Adrenal gland (tissue), 5 donors: Measurements from ENCODE around the gene SYT1.

Experiments used
- POLR2A ChIP-seq, 2 donors: fragments of 450-650 bp; IDR thresholded peaks; one replicate each; pipeline ENCODE4 v1.6.1; 2017; ENCODE audit warnings: antibody characterized with exemption in 2 of 2, mild to moderate bottlenecking in 2 of 2, moderate library complexity in 1 of 2
- TF ChIP-seq, protein P1 (sequence below), 6 experiments: fragments of 450-650 bp in 4 of 6; fragments of 200-600 bp in 2 of 6; sonication (generic) in 1 of 6; IDR thresholded peaks; 1 replicate in 5 of 6; 2 replicates in 1 of 6; pipeline versions ENCODE4 v1.5.1 to v1.8.0; 2016 to 2021; ENCODE audit warnings: antibody characterized with exemption in 6 of 6, mild to moderate bottlenecking in 2 of 6, moderate library complexity in 1 of 6
- donor health status: DM: no; HTN: no; CAD: no.

- TF ChIP-seq, protein P1, sequence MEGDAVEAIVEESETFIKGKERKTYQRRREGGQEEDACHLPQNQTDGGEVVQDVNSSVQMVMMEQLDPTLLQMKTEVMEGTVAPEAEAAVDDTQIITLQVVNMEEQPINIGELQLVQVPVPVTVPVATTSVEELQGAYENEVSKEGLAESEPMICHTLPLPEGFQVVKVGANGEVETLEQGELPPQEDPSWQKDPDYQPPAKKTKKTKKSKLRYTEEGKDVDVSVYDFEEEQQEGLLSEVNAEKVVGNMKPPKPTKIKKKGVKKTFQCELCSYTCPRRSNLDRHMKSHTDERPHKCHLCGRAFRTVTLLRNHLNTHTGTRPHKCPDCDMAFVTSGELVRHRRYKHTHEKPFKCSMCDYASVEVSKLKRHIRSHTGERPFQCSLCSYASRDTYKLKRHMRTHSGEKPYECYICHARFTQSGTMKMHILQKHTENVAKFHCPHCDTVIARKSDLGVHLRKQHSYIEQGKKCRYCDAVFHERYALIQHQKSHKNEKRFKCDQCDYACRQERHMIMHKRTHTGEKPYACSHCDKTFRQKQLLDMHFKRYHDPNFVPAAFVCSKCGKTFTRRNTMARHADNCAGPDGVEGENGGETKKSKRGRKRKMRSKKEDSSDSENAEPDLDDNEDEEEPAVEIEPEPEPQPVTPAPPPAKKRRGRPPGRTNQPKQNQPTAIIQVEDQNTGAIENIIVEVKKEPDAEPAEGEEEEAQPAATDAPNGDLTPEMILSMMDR (IDR thresholded peaks at IDR 0.05), result no peak
- no peak for TF ChIP-seq POLR2A (IDR thresholded peaks at IDR 0.05)
Observed at GRCh38 chr12:78933014-78933413, 68.4 kb downstream of the SYT1 start.
